GM19239 (cell line): ENCODE data around the gene CCDC107.

Experiments used
- DNase-seq: peaks from one replicate; pipeline ENCODE4 v3.0.0; 2011; ENCODE audit warnings: low spot score; ENCODE audit not compliant: insufficient read length
- FAIRE-seq: peaks from 2 replicates; lab custom pipeline; 2011; peaks lifted over from hg19 to GRCh38; lab: Jason Lieb, UNC

Gene CCDC107

GRCh38 chr9:35680331-35681105, 22.4 kb downstream of the CCDC107 start:
- DNase-seq (peak; percentile 44), FAIRE-seq (peak; percentile 74)

GRCh38 chr9:35681341-35682002, 23.4 kb downstream of the CCDC107 start:
- DNase-seq, result no peak
- no peak for FAIRE-seq

GRCh38 chr9:35682051-35682450, 24.0 kb downstream of the CCDC107 start:
- no peak for DNase-seq
- FAIRE-seq, result no peak

- FAIRE-seq, result no peak
- DNase-seq, result no peak
These were observed 24.6 kb downstream of the CCDC107 start for GRCh38 chr9:35682520-35683315.

GRCh38 chr9:35683323-35683722, 25.2 kb downstream of the CCDC107 start:
- FAIRE-seq, result no peak
- DNase-seq, result no peak

GRCh38 chr9:35684921-35685320, 26.8 kb downstream of the CCDC107 start:
- no peak for DNase-seq
- FAIRE-seq, result no peak

- FAIRE-seq (no peak), DNase-seq (no peak)
These were observed 27.4 kb downstream of the CCDC107 start for GRCh38 chr9:35685506-35685905.

GRCh38 chr9:35686222-35687203, 28.4 kb downstream of the CCDC107 start:
- DNase-seq (no peak), FAIRE-seq (no peak)

- no peak for FAIRE-seq
- no peak for DNase-seq
These were observed 29.2 kb downstream of the CCDC107 start for GRCh38 chr9:35687306-35687705.

GRCh38 chr9:35687972-35688557, 30.0 kb downstream of the CCDC107 start:
- no peak for FAIRE-seq
- DNase-seq, result no peak

- DNase-seq, result no peak
- no peak for FAIRE-seq
These were observed 30.8 kb downstream of the CCDC107 start for GRCh38 chr9:35688558-35689541.

GRCh38 chr9:35689542-35690293, 31.6 kb downstream of the CCDC107 start, which contains the start of gene TPM2:
Gene TPM2 (minus strand): TSS chr9:35689925. CDS start chr9:35689817, 108 bp downstream.
- DNase-seq (no peak), FAIRE-seq (no peak)

- no peak for FAIRE-seq
- DNase-seq, result peak; percentile 56
These were observed 32.2 kb downstream of the CCDC107 start for GRCh38 chr9:35690294-35690613.

GRCh38 chr9:35690614-35691333, 32.7 kb downstream of the CCDC107 start:
- peak; percentile 30 for DNase-seq
- no peak for FAIRE-seq

- DNase-seq, result no peak
- no peak for FAIRE-seq
These were observed 33.2 kb downstream of the CCDC107 start for GRCh38 chr9:35691334-35691650.

- DNase-seq, result no peak
- no peak for FAIRE-seq
These were observed 33.7 kb downstream of the CCDC107 start for GRCh38 chr9:35691757-35692301.

- no peak for DNase-seq
- no peak for FAIRE-seq
These were observed 37.9 kb downstream of the CCDC107 start for GRCh38 chr9:35695943-35696401.
